PC-3 (cell line): Measurements from ENCODE around the gene SAFB2. TPM values are rescaled to one million over a fixed set of nuclear protein-coding genes. Genes with fewer than 3 reads are reported as not detected.

Experiments
- ATAC-seq: fragments of 200-7000 bp; cut with Tn5 transposase; 2 replicates; pipeline ENCODE4 v1.9.1; 2020; ENCODE audit warnings: mild to moderate bottlenecking, moderate library complexity
- BruUV-seq: library from RNA; stranded (reverse); fragments of 400-500 nt; replicated peaks from 2 replicates; lab custom pipeline; 2021; lab: Mats Ljungman, UMichigan
- CTCF ChIA-PET: fragments of 300-600 bp; sonication (Branson Sonifier 250); formaldehyde crosslinking; loops from one replicate; lab custom pipeline; 2022; ENCODE audit warnings: antibody characterized with exemption; lab: Charles Lee
- POLR2A ChIA-PET: fragments of 300-600 bp; sonication (Branson Sonifier 250); formaldehyde crosslinking; loops from one replicate; lab custom pipeline; 2022; ENCODE audit warnings: antibody characterized with exemption; ENCODE audit not compliant: unreplicated experiment; lab: Charles Lee
- DNase-seq: peaks from one replicate; pipeline ENCODE4 v3.0.0-alpha.2; 2015
- H2AFZ ChIP-seq: fragments of 300-600 bp; sonication (generic); 2 replicates; pipeline ENCODE4 v1.6.0; 2016; ENCODE audit warnings: antibody characterized with exemption, low read length
- H3F3A ChIP-seq: fragments of 300-600 bp; sonication (generic); one replicate; pipeline ENCODE4 v1.6.0; 2017; ENCODE audit warnings: antibody characterized with exemption, low read length, control low read depth, mild to moderate bottlenecking; ENCODE audit not compliant: unreplicated experiment
- H3K27ac ChIP-seq: fragments of 300-600 bp; sonication (generic); 2 replicates; pipeline ENCODE4 v1.5.1; 2016; ENCODE audit warnings: mild to moderate bottlenecking, low read length
- H3K27me3 ChIP-seq: fragments of 300-600 bp; sonication (generic); 2 replicates; pipeline ENCODE4 v1.6.1; 2016; ENCODE audit warnings: low read length, mixed read lengths
- H3K36me3 ChIP-seq: fragments of 300-600 bp; sonication (generic); 2 replicates; pipeline ENCODE4 v1.6.1; 2016; ENCODE audit warnings: low read depth, mixed run types, low read length, mixed read lengths
- H3K4me1 ChIP-seq: fragments of 300-600 bp; sonication (generic); 2 replicates; pipeline ENCODE4 v1.5.1; 2016; ENCODE audit warnings: low read length; ENCODE audit not compliant: insufficient read depth
- H3K4me2 ChIP-seq: fragments of 300-600 bp; sonication (generic); 2 replicates; pipeline ENCODE4 v1.6.0; 2016; ENCODE audit warnings: low read length
- H3K4me3 ChIP-seq: fragments of 300-600 bp; sonication (generic); 2 replicates; pipeline ENCODE4 v1.5.1; 2016; ENCODE audit warnings: mild to moderate bottlenecking, low read length, mixed read lengths
- H3K79me2 ChIP-seq: fragments of 300-600 bp; sonication (generic); 2 replicates; pipeline ENCODE4 v1.6.1; 2017; ENCODE audit warnings: low read length, mixed read lengths
- H3K9ac ChIP-seq: fragments of 300-600 bp; sonication (generic); 2 replicates; pipeline ENCODE4 v1.6.0; 2016; ENCODE audit warnings: mild to moderate bottlenecking, low read length
- H3K9me2 ChIP-seq: fragments of 300-600 bp; sonication (generic); replicated peaks from 2 replicates; pipeline ENCODE4 v1.6.1; 2016; ENCODE audit warnings: mixed run types, low read length, mixed read lengths
- H3K9me3 ChIP-seq: fragments of 300-600 bp; sonication (generic); 2 replicates; pipeline ENCODE4 v1.6.1; 2016; ENCODE audit warnings: low read length, mixed read lengths
- H4K20me1 ChIP-seq: fragments of 300-600 bp; sonication (generic); 2 replicates; pipeline ENCODE4 v1.6.1; 2016; ENCODE audit warnings: low read length, mixed read lengths
- EZH2 ChIP-seq: fragments of 300-600 bp; sonication (generic); IDR thresholded peaks from one replicate; pipeline ENCODE4 v1.6.1; 2017; ENCODE audit warnings: antibody characterized with exemption, mild to moderate bottlenecking, low read length; ENCODE audit not compliant: unreplicated experiment
- EZH2phosphoT487 ChIP-seq: fragments of 300-600 bp; sonication (generic); IDR thresholded peaks from 2 replicates; pipeline ENCODE4 v1.6.1; 2018; ENCODE audit warnings: mild to moderate bottlenecking, antibody characterized with exemption, low read length, borderline replicate concordance
- intact Hi-C: fragments of 100-400 bp; cut with micrococcal nuclease; formaldehyde crosslinking; loops from 2 replicates; pipeline ENCODE4 v1.9.0; 2023
- total RNA-seq: library from RNA; depleted of rRNA; stranded (reverse); fragments of >200 nt; gene quantifications from 2 replicates; pipeline ENCODE4 v1.2.3, GENCODE V29; 2014
- TF ChIP-seq, protein P1 (sequence below): fragments of 300-600 bp; sonication (generic); conservative IDR thresholded peaks from 2 replicates; pipeline ENCODE4 v1.5.1; 2017; ENCODE audit warnings: antibody characterized with exemption, low read depth, mild to moderate bottlenecking, low read length

SAFB2 gene
- total RNA-seq, 1 experiment from 2014 or later = 77.5 TPM

DNA sequence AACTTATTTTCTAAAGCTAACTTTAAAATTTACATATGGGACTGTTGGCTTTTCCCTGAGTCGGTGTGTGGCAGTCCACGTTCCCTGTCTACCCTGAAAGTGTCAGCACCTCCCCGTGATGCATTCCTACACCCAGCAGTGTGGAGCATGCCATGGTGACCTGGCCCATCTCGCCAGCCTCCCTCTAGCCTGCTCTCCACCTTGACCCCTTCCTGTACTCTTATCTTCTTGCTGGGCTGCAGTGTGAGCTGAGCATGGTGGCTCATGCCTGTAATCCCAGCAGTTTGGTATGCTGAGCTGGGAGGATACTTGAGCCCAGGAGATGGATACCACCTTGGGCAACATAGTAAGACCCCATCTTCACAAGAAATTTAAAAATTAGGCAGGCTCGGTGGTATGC is 32.4 kb upstream of the SAFB2 start:
- H2AFZ ChIP-seq = no peak overlapping the region
- ATAC-seq = no peak
- H3K9me2 ChIP-seq = no peaks in the 10 kb centered on the region
- intact Hi-C loops = no loop called here
- H3K4me3 ChIP-seq = no peak overlapping the region
- POLR2A ChIA-PET = no interaction called here
- H3K4me2 ChIP-seq = no peak overlapping the region
- CTCF ChIA-PET = no interaction called here
- H3K36me3 ChIP-seq = peaks cover 75% of the 10 kb centered on the region
- peaks cover 3% of the 10 kb centered on the region; the same call in 1 of the 2 replicates for H4K20me1 ChIP-seq
- no peak for DNase-seq
- no peak overlapping the region for H3K9ac ChIP-seq
- H3K4me1 ChIP-seq = no peaks in the 10 kb centered on the region
- H3K27me3 ChIP-seq = no peaks in the 10 kb centered on the region
- no peaks in the 10 kb centered on the region for H3K9me3 ChIP-seq
- H3F3A ChIP-seq = no peaks in the 10 kb centered on the region
- no peaks in the 10 kb centered on the region; the same call in 1 of the 2 replicates for H3K79me2 ChIP-seq
- TF ChIP-seq EZH2phosphoT487 (no peak), EZH2 (no peak)
- TF ChIP-seq, protein P1, sequence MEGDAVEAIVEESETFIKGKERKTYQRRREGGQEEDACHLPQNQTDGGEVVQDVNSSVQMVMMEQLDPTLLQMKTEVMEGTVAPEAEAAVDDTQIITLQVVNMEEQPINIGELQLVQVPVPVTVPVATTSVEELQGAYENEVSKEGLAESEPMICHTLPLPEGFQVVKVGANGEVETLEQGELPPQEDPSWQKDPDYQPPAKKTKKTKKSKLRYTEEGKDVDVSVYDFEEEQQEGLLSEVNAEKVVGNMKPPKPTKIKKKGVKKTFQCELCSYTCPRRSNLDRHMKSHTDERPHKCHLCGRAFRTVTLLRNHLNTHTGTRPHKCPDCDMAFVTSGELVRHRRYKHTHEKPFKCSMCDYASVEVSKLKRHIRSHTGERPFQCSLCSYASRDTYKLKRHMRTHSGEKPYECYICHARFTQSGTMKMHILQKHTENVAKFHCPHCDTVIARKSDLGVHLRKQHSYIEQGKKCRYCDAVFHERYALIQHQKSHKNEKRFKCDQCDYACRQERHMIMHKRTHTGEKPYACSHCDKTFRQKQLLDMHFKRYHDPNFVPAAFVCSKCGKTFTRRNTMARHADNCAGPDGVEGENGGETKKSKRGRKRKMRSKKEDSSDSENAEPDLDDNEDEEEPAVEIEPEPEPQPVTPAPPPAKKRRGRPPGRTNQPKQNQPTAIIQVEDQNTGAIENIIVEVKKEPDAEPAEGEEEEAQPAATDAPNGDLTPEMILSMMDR = no peak
- no peak overlapping the region for H3K27ac ChIP-seq
- no TSS peak for BruUV-seq

DNA sequence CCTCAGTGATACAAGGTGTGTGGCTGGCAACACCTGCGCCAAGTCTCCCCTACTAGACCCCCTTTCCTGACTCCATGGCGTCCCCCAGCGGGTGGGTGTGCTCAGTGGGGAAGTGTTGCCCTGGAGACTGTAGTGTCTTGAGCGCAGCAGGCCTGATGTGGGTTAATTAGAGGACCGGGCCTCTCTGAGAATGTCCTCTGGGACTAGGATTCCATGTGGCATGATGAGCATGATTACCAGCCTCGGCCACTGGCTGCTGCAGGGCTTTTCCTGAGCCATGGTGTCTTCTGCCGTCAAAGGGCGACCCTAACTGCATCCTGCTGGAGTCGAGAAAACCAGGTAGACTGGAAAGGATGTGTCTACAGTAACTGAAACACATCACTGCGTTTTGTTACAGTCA is 29.7 kb upstream of the SAFB2 start:
- Histone ChIP-seq H3K4me3 (no peak overlapping the region), H3K9me3 (no peaks in the 10 kb centered on the region), H3K79me2 (peaks cover 5% of the 10 kb centered on the region; the same call in 1 of the 2 replicates), H3K27me3 (no peaks in the 10 kb centered on the region), H3K4me1 (no peaks in the 10 kb centered on the region), H3K36me3 (peaks cover 77% of the 10 kb centered on the region), H3K9me2 (no peaks in the 10 kb centered on the region), H4K20me1 (peaks cover 3% of the 10 kb centered on the region; the same call in 1 of the 2 replicates), H3K27ac (no peak overlapping the region), H3K9ac (no peak overlapping the region), H2AFZ (no peak overlapping the region), H3F3A (no peaks in the 10 kb centered on the region), H3K4me2 (no peak overlapping the region)
- DNase-seq = no peak
- intact Hi-C loops = no loop called here
- CTCF ChIA-PET = no interaction called here
- ATAC-seq = no peak
- TF ChIP-seq, protein P1 = no peak
- no peak for TF ChIP-seq EZH2
- TF ChIP-seq EZH2phosphoT487 = no peak
- POLR2A ChIA-PET = no interaction called here
- BruUV-seq = no TSS peak

DNA sequence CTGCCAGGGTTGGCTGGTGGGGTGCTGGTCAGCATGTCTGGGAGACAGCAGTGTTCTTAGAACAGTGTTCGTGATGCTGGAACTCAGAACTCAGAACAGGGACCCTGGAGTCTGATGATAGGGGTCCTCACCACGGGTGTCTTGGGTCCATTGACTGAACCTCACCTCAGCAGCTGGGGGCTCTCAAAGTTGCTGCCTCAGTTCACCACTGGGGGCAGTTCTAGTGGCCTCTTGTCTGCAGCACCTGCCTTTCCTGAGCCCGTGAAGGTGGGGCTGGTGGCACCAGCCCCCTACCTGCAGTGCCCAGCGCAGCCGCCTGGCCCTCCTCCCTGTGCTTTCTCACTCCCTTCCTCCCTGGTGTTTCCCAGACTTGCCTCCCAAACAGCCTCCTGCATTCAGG is 28.8 kb upstream of the SAFB2 start:
- Histone ChIP-seq H3K79me2 (peaks cover 14% of the 10 kb centered on the region), H3K9me2 (no peaks in the 10 kb centered on the region), H3K4me3 (no peak overlapping the region), H3K9me3 (no peaks in the 10 kb centered on the region), H3K9ac (no peak overlapping the region), H3F3A (no peaks in the 10 kb centered on the region), H2AFZ (no peak overlapping the region), H3K27me3 (no peaks in the 10 kb centered on the region), H3K4me1 (no peaks in the 10 kb centered on the region), H4K20me1 (peaks cover 7% of the 10 kb centered on the region; the same call in 1 of the 2 replicates), H3K4me2 (no peak overlapping the region), H3K27ac (no peak overlapping the region), H3K36me3 (peaks cover 81% of the 10 kb centered on the region)
- POLR2A ChIA-PET = no interaction called here
- intact Hi-C loops = no loop called here
- DNase-seq (no peak), ATAC-seq (no peak)
- BruUV-seq = no TSS peak
- TF ChIP-seq EZH2phosphoT487 (no peak), EZH2 (no peak)
- TF ChIP-seq, protein P1 = peak; percentile 19; the same call in 1 of the 2 replicates
- CTCF ChIA-PET = no interaction called here
